GM19099 (cell line): ENCODE results near the gene CACNA1D.

Experiments used
- POLR2A ChIP-seq: IDR thresholded peaks from 3 replicates; pipeline ENCODE4 v1.6.1; 2011; ENCODE audit warnings: low read depth; ENCODE audit not compliant: insufficient read length; ENCODE audit errors: extremely low read depth

CACNA1D gene

GRCh38 chr3:53633197-53633787 is 138.9 kb downstream of the CACNA1D start:
- no peak for TF ChIP-seq POLR2A

- no peak for TF ChIP-seq POLR2A
Measured at GRCh38 chr3:53635041-53635440, 140.6 kb downstream of the CACNA1D start.

GRCh38 chr3:53641397-53641796 is 147.0 kb downstream of the CACNA1D start:
- no peak for TF ChIP-seq POLR2A

GRCh38 chr3:53642211-53642610 is 147.8 kb downstream of the CACNA1D start:
- TF ChIP-seq POLR2A = no peak

GRCh38 chr3:53643757-53644156 is 149.3 kb downstream of the CACNA1D start:
- TF ChIP-seq POLR2A = no peak

- no peak for TF ChIP-seq POLR2A
Measured at GRCh38 chr3:53645754-53646153, 151.3 kb downstream of the CACNA1D start.

GRCh38 chr3:53646723-53647122 is 152.3 kb downstream of the CACNA1D start:
- peak; percentile 13 for TF ChIP-seq POLR2A

GRCh38 chr3:53649816-53650215 is 155.4 kb downstream of the CACNA1D start:
- no peak for TF ChIP-seq POLR2A

- TF ChIP-seq POLR2A = no peak
Measured at GRCh38 chr3:53650424-53650823, 156.0 kb downstream of the CACNA1D start.

GRCh38 chr3:53650928-53651661 is 156.7 kb downstream of the CACNA1D start:
- TF ChIP-seq POLR2A = no peak

GRCh38 chr3:53651927-53652326 is 157.5 kb downstream of the CACNA1D start:
- no peak for TF ChIP-seq POLR2A

- TF ChIP-seq POLR2A = no peak
Measured at GRCh38 chr3:53657651-53658050, 163.2 kb downstream of the CACNA1D start.

- no peak for TF ChIP-seq POLR2A
Measured at GRCh38 chr3:53658613-53659193, 164.3 kb downstream of the CACNA1D start.

- TF ChIP-seq POLR2A = no peak
Measured at GRCh38 chr3:53659996-53660395, 165.6 kb downstream of the CACNA1D start.

- no peak for TF ChIP-seq POLR2A
Measured at GRCh38 chr3:53661480-53661879, 167.1 kb downstream of the CACNA1D start.
